Fibroblast of pulmonary artery (primary cell): ENCODE results near the gene INTS13.

Source experiments
- DNase-seq: peaks from one replicate; pipeline ENCODE4 v3.0.0-alpha.2; 2010; ENCODE audit warnings: low read depth
- H3K4me3 ChIP-seq: replicated peaks from 2 replicates; pipeline ENCODE4 v1.5.1; 2011; ENCODE audit warnings: low read depth, mild to moderate bottlenecking, control low read depth, low read length, moderate library complexity
- CTCF ChIP-seq: IDR thresholded peaks from 2 replicates; pipeline ENCODE4 v1.5.1; 2011; ENCODE audit warnings: mild to moderate bottlenecking, control low read depth, low read length, inconsistent platforms; ENCODE audit errors: missing control alignments

The INTS13 gene

GRCh38 chr12:26937863-26938700 lies at the start of gene INTS13, which contains the start of gene FGFR1OP2:
Gene INTS13, minus strand, starts transcription at chr12:26937981. Its CDS starts 1,178 bp downstream, at chr12:26936803.
Gene FGFR1OP2, plus strand, starts transcription at chr12:26938470. Its CDS starts 15,689 bp downstream, at chr12:26954159.
- peak; percentile 99 for DNase-seq
- H3K4me3 ChIP-seq: peak within 1 kb of the TSS; percentile 94
- no peak for TF ChIP-seq CTCF

- DNase-seq: no peak
- no peak overlapping the region for H3K4me3 ChIP-seq
- TF ChIP-seq CTCF: no peak
Observed at GRCh38 chr12:26982866-26983265, 45.1 kb upstream of the INTS13 start.

- TF ChIP-seq CTCF: no peak
Observed at GRCh38 chr12:26979733-26980132, 42.0 kb upstream of the INTS13 start.

GRCh38 chr12:26978801-26979200 lies 41.0 kb upstream of the INTS13 start:
- DNase-seq: no peak
- TF ChIP-seq CTCF: no peak

More at GRCh38 chr12:26979733-26980132, 42.0 kb upstream of the INTS13 start:
- no peak for DNase-seq
- no peak overlapping the region for H3K4me3 ChIP-seq

GRCh38 chr12:26976687-26977086 lies 38.9 kb upstream of the INTS13 start:
- no peak for DNase-seq
- no peak for TF ChIP-seq CTCF
- no peak overlapping the region for H3K4me3 ChIP-seq

More at GRCh38 chr12:26978801-26979200, 41.0 kb upstream of the INTS13 start:
- H3K4me3 ChIP-seq: no peak overlapping the region

- no peak overlapping the region for H3K4me3 ChIP-seq
- TF ChIP-seq CTCF: no peak
- DNase-seq: no peak
Observed at GRCh38 chr12:26971963-26972362, 34.2 kb upstream of the INTS13 start.

- no peak for TF ChIP-seq CTCF
- no peak for DNase-seq
- no peak overlapping the region for H3K4me3 ChIP-seq
Observed at GRCh38 chr12:26970136-26970535, 32.4 kb upstream of the INTS13 start.
